ENCODE measurements around the gene RIN2.
A peak's percentile ranks its signal among the peaks of the same experiment; 100 is the strongest.

Gene RIN2

GRCh38 chr20:19758133-19758500, at the start of gene RIN2:
RIN2 (plus strand) TSS chr20:19758258; CDS start chr20:19889602, 131,344 bp downstream.
- no peak for DNase-seq (ENCODE audit: low spot score)

GRCh38 chr20:19709635-19710335, 48.3 kb upstream of the RIN2 start:
- no peak for DNase-seq (ENCODE audit: low spot score)

GRCh38 chr20:19710336-19711120, 47.5 kb upstream of the RIN2 start:
- DNase-seq (ENCODE audit: low spot score) = no peak

GRCh38 chr20:19711126-19711525, 46.9 kb upstream of the RIN2 start:
- DNase-seq (ENCODE audit: low spot score) = no peak

GRCh38 chr20:19712721-19713260, 45.3 kb upstream of the RIN2 start:
- no peak for DNase-seq (ENCODE audit: low spot score)

- DNase-seq (ENCODE audit: low spot score) = no peak
Observed at GRCh38 chr20:19713822-19714578, 44.1 kb upstream of the RIN2 start.

- DNase-seq (ENCODE audit: low spot score) = no peak
Observed at GRCh38 chr20:19714579-19714840, 43.5 kb upstream of the RIN2 start.

- DNase-seq (ENCODE audit: low spot score) = no peak
Observed at GRCh38 chr20:19715986-19716385, 42.1 kb upstream of the RIN2 start.

- DNase-seq (ENCODE audit: low spot score) = no peak
Observed at GRCh38 chr20:19718880-19719279, 39.2 kb upstream of the RIN2 start.

- DNase-seq (ENCODE audit: low spot score) = no peak
Observed at GRCh38 chr20:19720991-19721390, 37.1 kb upstream of the RIN2 start.

GRCh38 chr20:19723051-19723450, 35.0 kb upstream of the RIN2 start:
- DNase-seq (ENCODE audit: low spot score) = no peak

- DNase-seq (ENCODE audit: low spot score) = no peak
Observed at GRCh38 chr20:19723813-19724430, 34.1 kb upstream of the RIN2 start.

- no peak for DNase-seq (ENCODE audit: low spot score)
Observed at GRCh38 chr20:19725373-19725772, 32.7 kb upstream of the RIN2 start.

- no peak for DNase-seq (ENCODE audit: low spot score)
Observed at GRCh38 chr20:19725814-19726525, 32.1 kb upstream of the RIN2 start.

GRCh38 chr20:19727251-19727847, 30.7 kb upstream of the RIN2 start:
- peak; percentile 14 for DNase-seq (ENCODE audit: low spot score)

- peak; percentile 23 for DNase-seq (ENCODE audit: low spot score)
Observed at GRCh38 chr20:19729672-19730071, 28.4 kb upstream of the RIN2 start.

- DNase-seq (ENCODE audit: low spot score) = no peak
Observed at GRCh38 chr20:19730706-19731105, 27.4 kb upstream of the RIN2 start.

GRCh38 chr20:19734811-19735210, 23.2 kb upstream of the RIN2 start:
- DNase-seq (ENCODE audit: low spot score) = no peak

- DNase-seq (ENCODE audit: low spot score) = peak; percentile 66
Observed at GRCh38 chr20:19735446-19735845, 22.6 kb upstream of the RIN2 start.

GRCh38 chr20:19737025-19737424, 21.0 kb upstream of the RIN2 start:
- DNase-seq (ENCODE audit: low spot score) = no peak

- DNase-seq (ENCODE audit: low spot score) = no peak
Observed at GRCh38 chr20:19738951-19739350, 19.1 kb upstream of the RIN2 start.
